Lower lobe of right lung (tissue), 2 donors: ENCODE data around the gene NFE2L1. TPM values are rescaled to one million over a fixed set of nuclear protein-coding genes. Genes with fewer than 3 reads are reported as not detected.

Experiments
- ATAC-seq, 2 donors: fragments of 200-7000 bp; cut with Tn5 transposase; one replicate each; pipeline ENCODE4 v1.9.1; 2020 to 2022; ENCODE audit warnings: mild to moderate bottlenecking in 2 of 2, moderate library complexity in 2 of 2
- DNase-seq: peaks from one replicate; pipeline ENCODE4 v3.0.0-alpha.2; 2020
- H3K27ac ChIP-seq: fragments of 200-600 bp; one replicate; pipeline ENCODE4 v1.8.0; 2022
- H3K27me3 ChIP-seq: fragments of 200-600 bp; one replicate; pipeline ENCODE4 v1.8.0; 2022; ENCODE audit warnings: low read depth
- H3K36me3 ChIP-seq: fragments of 200-600 bp; one replicate; pipeline ENCODE4 v1.8.0; 2022; ENCODE audit warnings: mild to moderate bottlenecking
- H3K4me1 ChIP-seq: fragments of 200-600 bp; one replicate; pipeline ENCODE4 v1.8.0; 2022
- H3K4me3 ChIP-seq: fragments of 200-600 bp; one replicate; pipeline ENCODE4 v1.8.0; 2022; ENCODE audit warnings: mild to moderate bottlenecking
- H3K9me3 ChIP-seq: fragments of 200-600 bp; one replicate; pipeline ENCODE4 v1.8.0; 2022
- CTCF ChIP-seq: fragments of 200-600 bp; IDR thresholded peaks from one replicate; pipeline ENCODE4 v1.8.0; 2022; ENCODE audit warnings: antibody characterized with exemption, mild to moderate bottlenecking
- intact Hi-C: fragments of 100-400 bp; cut with DNase I; formaldehyde crosslinking; loops from one replicate; pipeline ENCODE4 v1.11.0; 2022
- total RNA-seq: library from RNA; stranded (reverse); fragmentation: NEBNext Ultra II Directional; extraction: Animal tissue kit (Norgen Biotek cat#: 25700); gene quantifications from one replicate; pipeline ENCODE4 v1.2.1, GENCODE V29; 2021
- donor health status: DM: no; HTN: yes; CAD: no; lungs with severe emphysema.

Gene NFE2L1
- total RNA-seq, 1 donor from 2014 or later = 162 TPM

- ATAC-seq = no peak
- intact Hi-C loops = no loop called here
Observed at GRCh38 chr17:48046296-48046695, 1.9 kb upstream of the NFE2L1 start.

GRCh38 chr17:48047113-48047740 lies 932 bp upstream of the NFE2L1 start:
- Histone ChIP-seq H3K9me3 (no peaks in the 10 kb centered on the region), H3K27me3 (no peaks in the 10 kb centered on the region), H3K27ac (peak overlapping the region; percentile 92), H3K4me3 (peak overlapping the region; percentile 87), H3K4me1 (peaks cover 45% of the 10 kb centered on the region), H3K36me3 (peaks cover 15% of the 10 kb centered on the region)
- intact Hi-C loops = no loop called here
- ATAC-seq (no peak), DNase-seq (no peak)
- no peak for TF ChIP-seq CTCF

More at GRCh38 chr17:48046296-48046695, 1.9 kb upstream of the NFE2L1 start:
- Histone ChIP-seq H3K27me3 (no peaks in the 10 kb centered on the region), H3K4me3 (no peak overlapping the region), H3K27ac (no peak overlapping the region), H3K9me3 (no peaks in the 10 kb centered on the region), H3K4me1 (peaks cover 36% of the 10 kb centered on the region), H3K36me3 (peaks cover 9% of the 10 kb centered on the region)
- no peak for TF ChIP-seq CTCF
- DNase-seq = no peak

- intact Hi-C loops = no loop called here
- H3K4me1 ChIP-seq = peaks cover 58% of the 10 kb centered on the region
- no peaks in the 10 kb centered on the region for H3K27me3 ChIP-seq
- TF ChIP-seq CTCF = no peak
- DNase-seq (peak; percentile 93), ATAC-seq (peak; percentile 89 to 92)
- H3K4me3 ChIP-seq = peak overlapping the region; percentile 87
- H3K9me3 ChIP-seq = no peaks in the 10 kb centered on the region
- peak overlapping the region; percentile 92 for H3K27ac ChIP-seq
- H3K36me3 ChIP-seq = peaks cover 15% of the 10 kb centered on the region
Observed at GRCh38 chr17:48048384-48049126, 396 bp downstream of the NFE2L1 start.

GRCh38 chr17:48051283-48051682 lies 3.1 kb downstream of the NFE2L1 start:
- H3K4me3 ChIP-seq = peak overlapping the region; percentile 87

More at GRCh38 chr17:48051283-48051682, 3.1 kb downstream of the NFE2L1 start:
- Histone ChIP-seq H3K4me1 (peaks cover 80% of the 10 kb centered on the region), H3K9me3 (no peaks in the 10 kb centered on the region), H3K36me3 (peaks cover 39% of the 10 kb centered on the region), H3K27me3 (no peaks in the 10 kb centered on the region), H3K27ac (peak overlapping the region; percentile 92)
- TF ChIP-seq CTCF = no peak
- intact Hi-C loops = no loop called here
- ATAC-seq = no peak
- DNase-seq = no peak
